ENCODE measurements around the gene ZGPAT.

The ZGPAT gene

GRCh38 chr20:63781181-63781580 lies 73.3 kb downstream of the ZGPAT start:
- no peak for TF ChIP-seq CTCF (IDR thresholded peaks at IDR 0.05)

DNA sequence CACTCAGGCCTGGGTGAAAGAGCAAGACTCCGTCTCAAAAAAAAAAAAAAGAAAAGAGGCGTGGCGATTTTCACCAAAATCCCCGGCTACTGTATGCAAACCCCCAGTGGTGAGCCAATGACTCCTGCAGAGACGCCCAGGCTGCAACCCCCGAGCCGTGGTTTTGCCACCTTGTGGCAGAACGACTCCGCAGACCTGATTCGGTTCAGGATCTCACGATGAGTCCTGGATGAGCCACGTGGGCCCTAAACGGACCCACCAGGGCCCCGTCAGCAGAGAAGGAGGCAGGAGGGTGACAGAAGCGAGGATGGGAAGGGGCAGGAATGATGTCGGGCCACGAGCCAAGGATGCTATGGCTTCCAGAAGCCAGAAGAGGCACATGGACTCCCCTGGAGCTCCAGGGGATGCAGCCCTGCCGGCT lies 74.2 kb downstream of the ZGPAT start:
- TF ChIP-seq CTCF (IDR thresholded peaks at IDR 0.05) = no peak

DNA sequence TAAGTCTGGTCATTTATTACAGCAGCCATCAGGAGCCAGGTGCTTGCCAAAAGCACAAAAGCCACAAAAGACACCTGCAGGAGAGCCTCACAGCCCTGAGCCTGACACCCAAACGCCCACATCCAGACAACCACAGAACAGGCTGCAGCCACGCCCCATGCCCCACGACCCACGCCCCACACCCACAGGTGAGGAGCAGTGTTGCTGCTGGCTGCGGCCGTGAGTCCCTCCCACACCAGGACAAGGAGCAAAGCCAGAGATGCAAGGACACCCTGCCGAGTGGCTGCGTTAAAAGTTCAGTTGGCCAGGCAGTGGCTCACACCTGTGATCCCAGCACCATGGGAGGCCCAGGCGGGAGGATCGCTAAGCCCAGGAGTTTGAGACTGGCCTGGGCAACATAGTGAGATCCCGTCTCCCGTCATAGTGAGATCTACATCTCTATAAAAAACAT lies 74.7 kb downstream of the ZGPAT start:
- no peak for TF ChIP-seq CTCF (IDR thresholded peaks at IDR 0.05)

GRCh38 chr20:63783970-63784369 lies 76.1 kb downstream of the ZGPAT start:
- no peak for TF ChIP-seq CTCF (IDR thresholded peaks at IDR 0.05)

- TF ChIP-seq CTCF (IDR thresholded peaks at IDR 0.05) = no peak
These were observed 77.9 kb downstream of the ZGPAT start for GRCh38 chr20:63785691-63786131.

Measured in LNCAP (cell line).